Sigmoid colon (tissue), 4 donors: Measurements from ENCODE around the gene C1orf116.

Source experiments
- CTCF ChIP-seq, 4 experiments: fragments of 450-650 bp in 3 of 4; fragments of 200-600 bp in 1 of 4; IDR thresholded peaks; one replicate each; pipeline ENCODE4 v1.5.1; 2016 to 2019; ENCODE audit warnings: antibody characterized with exemption in 4 of 4, mild to moderate bottlenecking in 3 of 4, moderate library complexity in 2 of 4
- POLR2A ChIP-seq, 2 donors: fragments of 450-650 bp; IDR thresholded peaks; one replicate each; pipeline ENCODE4 v1.6.1; 2016; ENCODE audit warnings: antibody characterized with exemption in 2 of 2, mild to moderate bottlenecking in 2 of 2, moderate library complexity in 2 of 2
- POLR2AphosphoS5 ChIP-seq, 4 donors: sonication (generic); formaldehyde crosslinking; IDR thresholded peaks; one replicate each; pipeline ENCODE4 v1.6.1; 2017; ENCODE audit warnings: antibody characterized with exemption in 4 of 4

GRCh38 chr1:206985162-206985749, 47.3 kb downstream of the C1orf116 start:
- TF ChIP-seq CTCF (IDR thresholded peaks at IDR 0.05) (no peak), POLR2A (IDR thresholded peaks at IDR 0.05) (no peak), POLR2AphosphoS5 (IDR thresholded peaks at IDR 0.05) (no peak)
